ENCODE results near the gene PLA2G4B.

GRCh38 chr15:41797201-41797944 lies 41.3 kb upstream of the PLA2G4B start:
- TF ChIP-seq POLR2A (IDR thresholded peaks at IDR 0.05): no peak
- no peak for TF ChIP-seq CTCF (IDR thresholded peaks at IDR 0.05)
